ENCODE results near the gene CYB5D1.

Gene CYB5D1

DNA sequence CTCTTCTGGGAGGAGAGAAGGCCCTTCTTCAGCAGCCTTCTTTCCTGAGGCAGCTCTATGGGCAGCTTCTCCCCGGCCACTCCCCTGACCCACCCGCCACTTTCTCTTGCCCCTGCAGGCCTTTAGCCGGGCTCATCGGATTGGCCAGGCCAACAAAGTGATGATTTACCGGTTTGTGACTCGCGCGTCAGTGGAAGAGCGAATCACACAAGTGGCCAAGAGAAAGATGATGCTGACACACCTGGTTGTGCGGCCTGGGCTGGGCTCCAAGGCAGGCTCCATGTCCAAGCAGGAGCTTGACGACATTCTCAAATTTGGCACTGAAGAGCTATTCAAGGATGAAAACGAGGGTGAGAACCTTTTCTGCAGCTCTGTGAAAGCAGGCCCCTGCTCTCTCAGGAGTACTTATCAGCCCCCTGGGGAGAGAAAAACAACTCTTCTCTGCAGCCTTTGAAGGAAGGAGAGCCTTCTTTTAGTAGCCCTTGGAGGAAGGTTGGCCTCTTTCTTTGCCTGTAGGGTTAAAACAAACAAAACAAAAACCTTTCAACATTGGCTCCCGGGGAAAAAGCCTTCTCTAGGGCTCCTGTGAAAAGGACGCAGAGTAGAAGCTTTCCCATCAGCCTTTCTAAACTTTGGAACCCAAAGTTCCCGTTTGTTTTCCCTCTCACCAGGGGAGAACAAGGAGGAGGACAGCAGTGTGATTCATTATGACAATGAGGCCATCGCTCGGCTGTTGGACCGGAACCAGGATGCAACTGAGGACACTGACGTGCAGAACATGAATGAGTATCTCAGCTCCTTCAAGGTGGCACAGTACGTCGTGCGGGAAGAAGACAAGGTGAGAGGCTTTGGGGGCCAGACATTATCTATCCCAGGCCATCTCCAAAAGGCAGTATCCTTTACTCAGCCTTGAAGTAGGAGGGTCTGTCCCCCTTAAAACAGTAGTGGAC lies 45.6 kb downstream of the CYB5D1 start:
- no peak for DNase-seq (ENCODE audit: low spot score)
- TF ChIP-seq, protein P1, sequence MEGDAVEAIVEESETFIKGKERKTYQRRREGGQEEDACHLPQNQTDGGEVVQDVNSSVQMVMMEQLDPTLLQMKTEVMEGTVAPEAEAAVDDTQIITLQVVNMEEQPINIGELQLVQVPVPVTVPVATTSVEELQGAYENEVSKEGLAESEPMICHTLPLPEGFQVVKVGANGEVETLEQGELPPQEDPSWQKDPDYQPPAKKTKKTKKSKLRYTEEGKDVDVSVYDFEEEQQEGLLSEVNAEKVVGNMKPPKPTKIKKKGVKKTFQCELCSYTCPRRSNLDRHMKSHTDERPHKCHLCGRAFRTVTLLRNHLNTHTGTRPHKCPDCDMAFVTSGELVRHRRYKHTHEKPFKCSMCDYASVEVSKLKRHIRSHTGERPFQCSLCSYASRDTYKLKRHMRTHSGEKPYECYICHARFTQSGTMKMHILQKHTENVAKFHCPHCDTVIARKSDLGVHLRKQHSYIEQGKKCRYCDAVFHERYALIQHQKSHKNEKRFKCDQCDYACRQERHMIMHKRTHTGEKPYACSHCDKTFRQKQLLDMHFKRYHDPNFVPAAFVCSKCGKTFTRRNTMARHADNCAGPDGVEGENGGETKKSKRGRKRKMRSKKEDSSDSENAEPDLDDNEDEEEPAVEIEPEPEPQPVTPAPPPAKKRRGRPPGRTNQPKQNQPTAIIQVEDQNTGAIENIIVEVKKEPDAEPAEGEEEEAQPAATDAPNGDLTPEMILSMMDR (IDR thresholded peaks at IDR 0.05): no peak
- Histone ChIP-seq H3K4me3 (no peak overlapping the region), H3K27ac (no peak overlapping the region)

DNA sequence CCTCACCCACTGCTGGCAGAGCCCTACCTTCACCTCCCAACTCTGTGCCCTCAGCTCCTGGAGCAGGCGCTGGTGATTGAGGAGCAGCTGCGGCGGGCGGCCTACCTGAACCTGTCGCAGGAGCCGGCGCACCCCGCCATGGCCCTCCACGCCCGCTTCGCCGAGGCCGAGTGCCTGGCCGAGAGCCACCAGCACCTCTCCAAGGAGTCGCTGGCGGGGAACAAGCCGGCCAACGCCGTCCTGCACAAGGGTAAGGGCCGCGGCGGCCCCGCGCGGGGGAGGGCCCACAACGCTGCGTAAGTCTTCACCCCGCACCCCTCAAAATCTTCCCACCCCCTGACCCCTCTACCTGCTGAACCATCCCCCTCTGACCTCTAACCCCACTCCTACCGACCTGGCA lies 51.3 kb downstream of the CYB5D1 start:
- Histone ChIP-seq H3K4me3 (no peak overlapping the region), H3K27ac (no peak overlapping the region)
- DNase-seq (ENCODE audit: low spot score): no peak
- TF ChIP-seq, protein P1 (IDR thresholded peaks at IDR 0.05): no peak

DNA sequence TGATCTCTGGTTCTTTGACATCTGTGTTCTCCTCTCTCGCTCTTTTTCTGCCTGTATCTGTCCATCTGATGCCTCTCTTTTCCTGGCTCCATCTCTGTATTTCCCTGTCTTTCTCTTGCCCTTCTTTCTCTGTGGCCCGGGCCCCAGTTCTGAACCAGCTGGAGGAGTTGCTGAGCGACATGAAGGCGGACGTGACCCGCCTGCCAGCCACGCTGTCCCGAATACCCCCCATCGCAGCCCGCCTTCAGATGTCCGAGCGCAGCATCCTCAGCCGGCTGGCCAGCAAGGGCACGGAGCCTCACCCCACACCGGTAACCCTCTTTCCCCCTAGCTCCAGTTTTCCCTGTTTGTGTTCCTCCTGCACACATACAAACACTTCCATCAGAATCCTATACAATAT lies 52.5 kb downstream of the CYB5D1 start:
- TF ChIP-seq, protein P1 (IDR thresholded peaks at IDR 0.05): no peak
- H3K27ac ChIP-seq: no peak overlapping the region
- no peak overlapping the region for H3K4me3 ChIP-seq
- no peak for DNase-seq (ENCODE audit: low spot score)

DNA sequence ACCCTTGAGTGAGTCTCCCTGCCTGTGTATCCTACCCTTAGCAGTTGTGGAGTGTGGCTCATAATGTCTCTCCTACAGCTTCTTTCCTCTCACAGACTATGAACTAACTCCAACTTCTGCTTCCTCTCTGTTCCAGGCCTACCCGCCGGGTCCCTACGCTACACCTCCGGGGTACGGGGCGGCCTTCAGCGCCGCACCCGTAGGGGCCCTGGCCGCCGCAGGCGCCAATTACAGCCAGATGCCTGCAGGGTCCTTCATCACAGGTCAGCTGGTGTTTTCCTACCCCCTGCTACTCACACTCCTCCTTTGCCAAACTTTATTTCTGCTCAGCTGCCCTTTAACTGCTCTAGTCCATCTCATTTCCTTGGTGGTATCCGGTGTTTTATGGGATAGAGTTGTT lies 52.9 kb downstream of the CYB5D1 start:
- no peak for DNase-seq (ENCODE audit: low spot score)
- Histone ChIP-seq H3K27ac (no peak overlapping the region), H3K4me3 (no peak overlapping the region)
- TF ChIP-seq, protein P1 (IDR thresholded peaks at IDR 0.05): no peak

DNA sequence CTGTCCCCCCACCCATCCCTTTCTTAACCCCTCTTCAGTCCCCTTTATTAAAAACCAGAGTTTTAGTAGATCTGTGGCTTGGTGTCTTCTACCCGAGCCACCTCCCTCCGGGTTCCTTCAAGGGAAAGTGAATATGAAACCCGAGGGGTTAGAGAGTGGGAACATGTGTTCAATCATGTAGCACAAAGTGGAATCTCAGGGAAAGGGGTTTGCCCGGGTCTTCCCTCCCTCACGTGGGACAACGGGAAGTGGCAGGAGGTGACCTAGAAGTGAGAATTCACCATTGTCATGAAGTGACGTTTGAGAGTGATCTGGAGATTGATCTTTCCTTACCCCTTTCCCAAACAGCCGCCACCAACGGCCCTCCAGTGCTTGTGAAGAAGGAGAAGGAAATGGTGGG lies 53.3 kb downstream of the CYB5D1 start:
- no peak for DNase-seq (ENCODE audit: low spot score)
- Histone ChIP-seq H3K27ac (no peak overlapping the region), H3K4me3 (no peak overlapping the region)
- TF ChIP-seq, protein P1 (IDR thresholded peaks at IDR 0.05): no peak
